ENCODE measurements around the gene MED16.

DNA sequence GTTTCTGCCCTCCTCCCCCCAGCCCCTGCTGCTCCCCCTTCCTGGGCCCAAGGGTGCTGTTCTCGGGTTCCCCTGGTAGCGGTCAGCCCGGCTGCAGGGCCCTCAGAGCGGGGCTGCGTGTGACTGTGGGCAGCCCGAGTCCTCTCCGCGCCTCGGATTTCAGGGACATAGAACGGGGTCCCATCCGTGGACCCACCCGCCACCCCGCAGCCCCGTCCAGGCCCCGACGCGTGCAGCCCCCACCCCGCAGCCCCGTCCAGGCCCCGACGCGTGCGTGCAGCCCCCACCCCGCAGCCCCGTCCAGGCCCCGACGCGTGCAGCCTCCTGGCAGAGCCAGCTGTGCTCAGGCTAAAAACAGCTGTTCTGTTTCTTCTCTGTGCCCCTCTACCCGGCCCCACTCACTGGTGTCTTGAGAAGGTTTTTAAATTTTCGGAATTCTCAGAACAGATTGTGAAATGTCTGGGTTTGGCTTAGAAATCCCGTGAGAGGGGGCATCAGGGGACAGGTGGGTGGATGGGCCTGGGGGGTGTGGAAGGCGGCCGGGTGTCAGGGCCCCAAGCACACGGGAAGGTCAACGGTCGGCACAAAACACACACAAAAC, 57.7 kb downstream of the MED16 start:
- TF ChIP-seq CTCF (conservative IDR thresholded peaks at IDR 0.05 in 1 of 2, IDR thresholded peaks at IDR 0.05 in 1 of 2; ENCODE audit: low read depth in 1 of 2, low read length in 2 of 2) (no peak), EZH2 (IDR thresholded peaks at IDR 0.05; ENCODE audit: low read length, missing control alignments) (no peak)
